ENCODE results near the gene PLXNA1. TPM values are rescaled to one million over a fixed set of nuclear protein-coding genes. Genes with fewer than 3 reads are reported as not detected.

The PLXNA1 gene
- polyA plus RNA-seq, 4 donors: 26.3 to 31.4 (median 30.0) TPM

GRCh38 chr3:126985132-126985985 lies 2.4 kb downstream of the PLXNA1 start:
- no peak for DNase-seq (ENCODE audit: low read depth in 4 of 4, low spot score in 3 of 4)

GRCh38 chr3:126986001-126986400 lies 3.1 kb downstream of the PLXNA1 start:
- DNase-seq (ENCODE audit: low read depth in 4 of 4, low spot score in 3 of 4): no peak

GRCh38 chr3:126987129-126987528 lies 4.2 kb downstream of the PLXNA1 start:
- no peak for DNase-seq (ENCODE audit: low read depth in 4 of 4, low spot score in 3 of 4)

DNA sequence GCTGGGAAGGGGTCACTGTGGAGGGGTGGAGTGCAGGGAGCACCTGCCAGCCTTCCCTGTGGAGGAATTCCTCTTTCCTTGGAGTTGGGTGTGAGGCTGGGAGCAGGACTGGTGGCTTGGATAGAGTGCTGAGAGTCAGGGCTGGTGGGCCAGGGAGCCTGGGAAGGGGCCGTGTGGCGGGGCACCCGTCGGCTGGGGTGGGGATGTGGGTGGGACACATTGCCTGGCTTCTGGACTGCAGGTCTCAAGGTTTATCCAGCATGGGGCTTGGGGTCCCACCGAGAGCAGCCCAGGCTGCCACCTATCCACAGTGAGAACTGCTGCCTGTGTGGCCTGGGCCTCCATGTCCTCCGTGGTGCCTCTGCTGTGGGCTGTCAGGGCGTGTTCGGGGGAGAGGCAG lies 4.7 kb downstream of the PLXNA1 start:
- no peak for DNase-seq (ENCODE audit: low read depth in 4 of 4, low spot score in 3 of 4)

DNA sequence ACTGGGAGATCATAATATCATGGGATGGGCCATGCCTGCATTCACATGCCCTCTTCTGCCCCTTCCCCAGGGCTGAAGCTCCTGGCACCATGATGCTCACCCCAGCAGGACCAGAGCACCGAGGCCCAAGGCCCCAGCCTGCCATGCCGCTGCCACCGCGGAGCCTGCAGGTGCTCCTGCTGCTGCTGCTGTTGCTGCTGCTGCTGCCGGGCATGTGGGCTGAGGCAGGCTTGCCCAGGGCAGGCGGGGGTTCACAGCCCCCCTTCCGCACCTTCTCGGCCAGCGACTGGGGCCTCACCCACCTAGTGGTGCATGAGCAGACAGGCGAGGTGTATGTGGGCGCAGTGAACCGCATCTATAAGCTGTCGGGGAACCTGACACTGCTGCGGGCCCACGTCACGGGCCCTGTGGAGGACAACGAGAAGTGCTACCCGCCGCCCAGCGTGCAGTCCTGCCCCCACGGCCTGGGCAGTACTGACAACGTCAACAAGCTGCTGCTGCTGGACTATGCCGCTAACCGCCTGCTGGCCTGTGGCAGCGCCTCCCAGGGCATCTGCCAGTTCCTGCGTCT lies 5.6 kb downstream of the PLXNA1 start:
- no peak for DNase-seq (ENCODE audit: low read depth in 4 of 4, low spot score in 3 of 4)

- no peak for DNase-seq (ENCODE audit: low read depth in 4 of 4, low spot score in 3 of 4)
Measured at GRCh38 chr3:126989316-126990023, 6.6 kb downstream of the PLXNA1 start.

GRCh38 chr3:126990024-126990700 lies 7.2 kb downstream of the PLXNA1 start:
- no peak for DNase-seq (ENCODE audit: low read depth in 4 of 4, low spot score in 3 of 4)

GRCh38 chr3:126990890-126991289 lies 8.0 kb downstream of the PLXNA1 start:
- no peak for DNase-seq (ENCODE audit: low read depth in 4 of 4, low spot score in 3 of 4)

DNA sequence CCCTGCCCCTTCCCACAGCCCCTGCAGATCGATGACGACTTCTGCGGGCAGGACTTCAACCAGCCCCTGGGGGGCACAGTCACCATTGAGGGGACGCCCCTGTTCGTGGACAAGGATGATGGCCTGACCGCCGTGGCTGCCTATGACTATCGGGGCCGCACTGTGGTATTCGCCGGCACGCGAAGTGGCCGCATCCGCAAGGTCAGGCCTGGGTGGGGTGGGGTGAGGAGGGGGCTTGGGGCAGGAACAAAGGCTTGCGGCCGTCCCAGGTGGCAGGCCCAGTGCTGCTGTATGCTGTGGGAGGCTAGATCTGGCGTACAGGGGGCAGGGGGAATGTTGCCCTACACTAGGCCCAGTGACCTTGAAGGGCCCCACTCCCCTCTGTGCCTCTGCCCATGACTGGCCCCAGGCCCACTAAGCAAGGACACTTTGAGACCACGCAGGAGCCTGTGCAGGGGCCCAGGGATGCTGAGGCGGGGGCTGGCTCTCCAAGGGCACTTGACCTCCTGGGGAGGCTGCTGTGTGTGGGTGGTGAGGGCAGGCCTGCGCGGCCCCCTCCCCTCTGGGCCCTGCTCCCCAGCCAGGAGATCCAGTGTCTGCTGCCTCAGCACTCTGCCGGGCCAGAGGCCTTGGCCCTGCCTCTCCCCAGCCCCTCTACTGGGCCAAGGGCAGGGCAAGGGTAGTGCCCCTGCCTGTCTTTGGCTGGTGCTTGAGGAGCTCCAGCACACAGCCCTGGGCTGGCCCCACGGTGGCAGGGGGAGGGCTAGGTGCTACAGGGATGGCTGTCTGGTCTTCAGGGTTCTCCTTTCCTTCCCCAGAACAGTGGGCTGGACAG lies 8.7 kb downstream of the PLXNA1 start:
- DNase-seq (ENCODE audit: low read depth in 4 of 4, low spot score in 3 of 4): no peak

- no peak for DNase-seq (ENCODE audit: low read depth in 4 of 4, low spot score in 3 of 4)
Measured at GRCh38 chr3:126992216-126992615, 9.3 kb downstream of the PLXNA1 start.

DNA sequence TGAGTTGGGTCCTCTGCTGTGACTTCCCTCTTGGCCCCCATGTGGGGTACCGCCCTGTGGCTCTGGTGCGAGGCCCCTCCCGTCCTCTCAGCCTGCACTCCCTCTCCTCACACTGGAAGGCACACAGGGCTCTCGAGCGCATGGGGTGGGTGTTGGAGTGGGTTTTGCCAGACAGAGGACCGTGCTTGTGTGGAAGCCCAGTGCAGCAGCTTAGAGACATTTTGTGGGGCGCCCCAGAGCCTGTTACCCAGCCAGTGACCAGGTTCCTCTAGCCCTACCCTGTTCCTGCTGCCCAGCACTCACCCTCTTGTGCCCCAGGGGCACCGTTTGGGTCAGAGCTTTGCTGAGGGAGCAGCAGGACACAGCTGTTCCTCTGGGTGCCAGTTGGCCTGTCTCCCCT lies 9.9 kb downstream of the PLXNA1 start:
- no peak for DNase-seq (ENCODE audit: low read depth in 4 of 4, low spot score in 3 of 4)

DNA sequence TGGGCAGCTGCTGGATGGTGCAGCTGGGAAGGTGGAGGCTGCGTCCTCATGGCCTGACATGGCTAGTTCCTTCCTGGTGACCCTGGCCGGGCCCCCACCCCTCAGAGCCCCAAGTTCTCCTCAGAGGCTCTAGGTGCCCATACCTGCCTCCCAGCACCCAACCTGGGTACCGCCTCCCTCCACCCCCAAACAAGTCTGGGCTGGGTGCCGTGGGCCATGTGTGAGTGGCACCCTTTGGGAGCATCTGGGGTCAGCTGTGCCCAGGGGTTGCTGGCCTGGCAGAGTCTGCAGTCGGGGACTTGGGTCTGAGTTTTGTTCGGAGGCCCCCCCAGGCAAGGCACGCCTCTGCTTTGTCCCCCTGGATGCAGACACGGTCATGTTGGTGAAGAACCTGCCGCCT lies 10.5 kb downstream of the PLXNA1 start:
- DNase-seq (ENCODE audit: low read depth in 4 of 4, low spot score in 3 of 4): no peak

DNA sequence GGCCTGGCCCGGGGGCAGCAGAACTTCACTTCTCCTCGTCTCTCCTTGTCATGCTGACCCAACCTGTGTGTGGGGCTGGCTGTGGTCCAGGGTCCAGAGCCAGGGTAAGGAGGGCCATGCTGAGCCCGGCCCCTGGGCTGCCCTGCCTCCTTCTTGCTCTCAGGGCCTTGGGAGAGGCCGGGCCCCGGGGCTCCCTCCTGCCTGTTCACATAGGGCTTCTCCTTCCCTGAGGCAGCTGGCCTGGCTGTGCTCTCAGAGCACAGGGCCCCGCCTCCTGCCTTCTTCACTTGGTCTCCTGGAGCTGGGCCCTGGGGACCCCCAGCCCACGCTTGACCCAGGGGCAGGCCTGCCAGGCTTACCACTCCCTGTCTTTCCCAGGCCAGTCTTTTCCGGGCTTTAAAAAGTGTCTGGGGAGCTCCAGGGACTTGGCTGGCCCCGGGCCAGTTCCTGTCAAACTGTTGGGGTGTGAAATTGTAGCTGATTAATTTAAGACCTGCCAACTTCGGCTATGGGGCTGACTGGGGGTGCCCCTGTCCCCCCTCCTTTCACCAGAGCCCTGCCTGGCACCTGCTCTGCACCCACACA lies 11.8 kb downstream of the PLXNA1 start:
- DNase-seq (ENCODE audit: low read depth in 4 of 4, low spot score in 3 of 4): no peak

DNA sequence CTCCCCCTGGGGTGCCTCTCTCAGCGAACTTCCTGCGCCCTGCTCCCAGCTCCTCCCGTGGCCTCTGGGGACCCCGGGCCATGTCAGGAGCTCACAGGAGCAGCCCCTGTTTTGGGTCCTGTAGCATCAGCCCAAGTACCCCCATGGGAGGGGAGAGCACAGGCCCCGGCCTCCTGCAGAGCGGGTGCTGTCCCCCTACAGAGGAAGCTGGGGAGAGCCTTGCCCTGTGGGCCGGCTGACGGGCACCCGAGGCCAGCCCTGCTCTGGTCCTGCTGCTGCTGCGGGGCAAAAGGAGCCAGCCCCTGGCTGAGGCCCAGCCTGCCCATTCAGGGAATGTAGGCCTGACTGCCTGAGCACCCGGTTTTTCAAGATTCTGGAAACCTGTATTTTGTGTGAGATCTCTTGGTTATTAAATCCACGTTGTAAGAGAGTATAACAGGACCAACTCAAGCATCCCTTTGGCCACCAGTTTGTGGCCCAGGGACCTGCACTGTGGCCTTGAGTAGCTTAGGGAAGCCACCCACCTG lies 12.4 kb downstream of the PLXNA1 start:
- DNase-seq (ENCODE audit: low read depth in 4 of 4, low spot score in 3 of 4): no peak

DNA sequence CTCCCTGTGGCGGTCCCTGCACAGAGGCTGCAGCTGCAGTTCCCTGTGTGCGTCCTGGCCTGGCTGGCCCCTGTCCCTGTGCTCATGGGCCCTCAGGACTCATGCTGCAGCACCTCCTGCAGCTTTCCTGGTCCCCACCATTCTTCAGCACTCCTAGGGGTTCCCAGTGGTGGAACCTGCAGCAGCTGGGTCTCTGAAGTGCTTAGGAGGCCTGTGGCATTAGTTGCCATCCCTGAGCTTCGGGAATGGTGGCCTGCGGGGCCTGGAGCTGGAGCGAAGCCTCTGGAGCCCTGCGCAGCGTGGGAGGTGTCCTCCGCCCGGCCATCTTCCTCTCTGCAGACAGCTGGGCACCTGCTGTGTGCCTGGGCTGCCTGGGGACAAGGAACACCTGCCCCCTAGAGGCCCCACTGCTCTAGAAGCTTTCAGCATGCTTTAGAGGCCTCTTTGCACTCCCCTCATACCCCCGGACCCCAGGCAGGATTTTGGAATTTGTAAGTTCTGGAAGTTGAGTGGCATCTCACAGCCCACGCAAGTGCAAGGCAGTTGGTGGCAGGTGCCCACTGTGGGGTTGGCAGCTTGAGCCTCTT lies 13.1 kb downstream of the PLXNA1 start:
- DNase-seq (ENCODE audit: low read depth in 4 of 4, low spot score in 3 of 4): no peak

- DNase-seq (ENCODE audit: low read depth in 4 of 4, low spot score in 3 of 4): no peak
Measured at GRCh38 chr3:126996905-126997304, 14.0 kb downstream of the PLXNA1 start.

GRCh38 chr3:126997455-126998038 lies 14.6 kb downstream of the PLXNA1 start:
- DNase-seq (ENCODE audit: low read depth in 4 of 4, low spot score in 3 of 4): no peak

- DNase-seq (ENCODE audit: low read depth in 4 of 4, low spot score in 3 of 4): no peak
Measured at GRCh38 chr3:126998320-126998719, 15.4 kb downstream of the PLXNA1 start.

- DNase-seq (ENCODE audit: low read depth in 4 of 4, low spot score in 3 of 4): no peak
Measured at GRCh38 chr3:126998728-126999127, 15.8 kb downstream of the PLXNA1 start.
